ENCODE results near the gene ADCY1.

DNA sequence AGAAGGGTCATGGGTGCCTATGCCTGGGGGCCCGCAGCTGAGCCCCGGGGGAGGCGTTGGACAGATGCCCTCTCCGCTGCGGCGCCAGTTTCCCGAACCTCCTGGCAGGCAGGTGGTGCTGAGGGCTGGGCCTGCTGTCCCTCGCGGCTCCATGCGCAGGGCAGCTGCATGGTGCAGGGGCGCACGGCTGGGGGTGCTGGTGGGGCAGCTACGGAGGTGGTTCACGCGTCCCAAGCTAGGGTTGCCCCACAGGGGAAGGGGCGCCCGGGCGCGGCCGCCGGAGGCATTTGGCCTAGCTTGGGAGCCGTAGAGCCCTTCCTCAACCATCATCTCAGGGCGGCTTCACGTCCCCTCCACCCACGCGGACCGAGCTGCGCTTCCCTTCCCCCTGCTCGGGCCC is 152.7 kb downstream of the ADCY1 start:
- TF ChIP-seq CTCF (IDR thresholded peaks at IDR 0.05) (no peak), POLR2A (IDR thresholded peaks at IDR 0.05) (no peak)

All from uterus (tissue), 2 donors.